ENCODE data around the gene FAM177B. TPM values are rescaled to one million over a fixed set of nuclear protein-coding genes. Genes with fewer than 3 reads are reported as not detected.
"Not testable (repeated sequence)": the region's sequence is repeated elsewhere in the genome, so short reads cannot be mapped to it uniquely, and the experiment has no call there.

Gene FAM177B
- total RNA-seq, 3 donors from 2014 or later, result 4.1 to 11.6 (median 9.7) TPM

DNA sequence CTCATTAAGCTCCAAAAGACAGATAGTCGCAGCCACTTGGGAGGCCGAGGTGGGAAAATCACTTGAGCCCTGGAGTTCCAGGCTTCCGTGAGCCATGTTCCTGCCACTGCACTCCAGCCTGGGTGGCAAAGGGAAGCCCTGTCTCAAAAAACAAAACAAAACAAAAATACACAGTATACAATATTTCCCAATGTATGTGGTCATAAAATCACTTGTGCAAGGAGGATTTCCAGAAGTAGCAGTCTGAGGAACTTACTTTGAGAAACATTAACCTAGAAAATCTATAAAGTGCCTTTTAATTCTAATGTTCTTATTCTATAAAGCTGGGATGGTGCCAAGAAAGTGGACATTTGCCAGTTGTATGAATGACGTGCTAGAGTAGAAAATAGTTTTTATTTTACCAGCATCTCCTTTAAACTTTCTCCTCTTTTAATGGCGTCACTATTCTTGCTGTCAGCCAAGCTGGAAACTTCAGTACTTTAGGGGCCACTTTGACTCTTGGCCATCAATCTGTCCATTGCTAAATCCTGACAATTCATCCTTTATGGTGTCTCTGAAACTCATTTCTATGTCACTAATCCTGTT, 22.5 kb downstream of the FAM177B start:
- H3K4me1 ChIP-seq (ENCODE audit: low read depth), result no peaks in the 10 kb centered on the region
- intact Hi-C loops (cut with DNase I, micrococcal nuclease), result no loop called here
- H3K36me3 ChIP-seq (ENCODE audit: low read depth), result no peaks in the 10 kb centered on the region

DNA sequence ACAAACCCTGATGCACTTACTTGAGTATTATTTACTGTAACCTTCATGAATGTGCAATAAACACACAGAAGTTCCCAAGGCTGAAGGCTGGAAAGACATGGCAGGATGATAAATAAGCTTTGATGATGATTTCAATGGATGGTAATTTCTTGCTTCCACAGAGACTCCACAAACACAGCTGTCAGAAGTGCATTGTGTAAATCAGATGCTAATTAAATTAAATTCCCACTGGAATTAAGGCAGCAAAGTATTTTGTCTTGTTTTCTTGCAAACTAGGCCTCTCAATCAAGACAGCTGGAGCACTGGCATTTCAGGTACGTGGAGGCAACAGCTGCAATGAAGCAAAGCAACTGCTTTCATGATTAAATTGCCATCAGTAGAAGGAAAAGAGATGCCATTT, 24.1 kb downstream of the FAM177B start:
- TF ChIP-seq, protein P1, sequence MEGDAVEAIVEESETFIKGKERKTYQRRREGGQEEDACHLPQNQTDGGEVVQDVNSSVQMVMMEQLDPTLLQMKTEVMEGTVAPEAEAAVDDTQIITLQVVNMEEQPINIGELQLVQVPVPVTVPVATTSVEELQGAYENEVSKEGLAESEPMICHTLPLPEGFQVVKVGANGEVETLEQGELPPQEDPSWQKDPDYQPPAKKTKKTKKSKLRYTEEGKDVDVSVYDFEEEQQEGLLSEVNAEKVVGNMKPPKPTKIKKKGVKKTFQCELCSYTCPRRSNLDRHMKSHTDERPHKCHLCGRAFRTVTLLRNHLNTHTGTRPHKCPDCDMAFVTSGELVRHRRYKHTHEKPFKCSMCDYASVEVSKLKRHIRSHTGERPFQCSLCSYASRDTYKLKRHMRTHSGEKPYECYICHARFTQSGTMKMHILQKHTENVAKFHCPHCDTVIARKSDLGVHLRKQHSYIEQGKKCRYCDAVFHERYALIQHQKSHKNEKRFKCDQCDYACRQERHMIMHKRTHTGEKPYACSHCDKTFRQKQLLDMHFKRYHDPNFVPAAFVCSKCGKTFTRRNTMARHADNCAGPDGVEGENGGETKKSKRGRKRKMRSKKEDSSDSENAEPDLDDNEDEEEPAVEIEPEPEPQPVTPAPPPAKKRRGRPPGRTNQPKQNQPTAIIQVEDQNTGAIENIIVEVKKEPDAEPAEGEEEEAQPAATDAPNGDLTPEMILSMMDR (IDR thresholded peaks at IDR 0.05), result no peak
- no peaks in the 10 kb centered on the region for H3K9me3 ChIP-seq
- H3K36me3 ChIP-seq (ENCODE audit: low read depth), result no peaks in the 10 kb centered on the region
- no peak overlapping the region for H3K4me3 ChIP-seq
- no peak for ATAC-seq
- DNase-seq, result no peak
- H3K4me1 ChIP-seq (ENCODE audit: low read depth), result no peaks in the 10 kb centered on the region
- intact Hi-C loops (cut with DNase I, micrococcal nuclease), result no loop called here

More for the DNA sequence above, 22.5 kb downstream of the FAM177B start:
- TF ChIP-seq, protein P1 (IDR thresholded peaks at IDR 0.05), result no peak
- DNase-seq (no peak), ATAC-seq (no peak)
- no peaks in the 10 kb centered on the region for H3K9me3 ChIP-seq
- no peak overlapping the region for H3K4me3 ChIP-seq

DNA sequence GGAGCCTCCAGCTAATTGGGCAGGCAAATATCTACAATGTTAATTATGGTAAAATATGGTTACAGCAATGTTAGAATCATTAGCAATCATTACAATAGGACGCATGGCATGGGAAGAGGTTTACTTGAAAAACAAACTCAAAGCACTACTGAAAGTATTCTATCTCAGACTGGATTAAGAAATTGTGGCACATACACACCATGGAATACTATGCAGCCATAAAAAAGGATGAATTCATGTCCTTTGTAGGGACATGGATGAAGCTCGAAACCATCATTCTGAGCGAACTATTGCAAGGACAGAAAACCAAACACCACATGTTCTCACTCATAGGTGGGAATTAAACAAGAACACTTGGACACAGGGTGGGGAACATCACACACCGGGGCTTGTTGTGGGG, 25.2 kb downstream of the FAM177B start:
- H3K36me3 ChIP-seq (ENCODE audit: low read depth); ATAC-seq; H3K4me1 ChIP-seq (ENCODE audit: low read depth); DNase-seq; H3K4me3 ChIP-seq; H3K9me3 ChIP-seq; intact Hi-C loops (cut with DNase I, micrococcal nuclease): not testable (repeated sequence)

DNA sequence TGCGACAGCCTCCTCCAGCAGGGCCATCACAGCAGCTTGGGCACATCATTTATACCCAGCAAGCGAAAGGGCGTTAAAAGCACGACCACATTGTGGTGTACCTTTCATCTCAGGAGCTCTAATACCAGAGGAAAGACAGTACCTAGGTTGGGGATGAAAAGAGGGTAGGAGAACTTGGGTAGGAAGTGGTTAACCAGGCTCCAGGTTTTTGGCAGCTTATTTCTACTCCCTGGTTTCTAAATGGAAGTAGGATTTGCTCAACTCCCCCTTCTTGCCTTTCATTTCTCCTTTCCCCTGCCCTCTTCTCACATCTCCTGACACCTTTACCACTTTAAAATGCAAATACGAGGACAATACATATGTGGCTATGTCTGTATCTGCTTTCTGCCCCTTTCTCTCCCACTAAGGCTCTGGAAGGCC, 30.2 kb downstream of the FAM177B start:
- intact Hi-C loops (cut with DNase I, micrococcal nuclease), result no loop called here

DNA sequence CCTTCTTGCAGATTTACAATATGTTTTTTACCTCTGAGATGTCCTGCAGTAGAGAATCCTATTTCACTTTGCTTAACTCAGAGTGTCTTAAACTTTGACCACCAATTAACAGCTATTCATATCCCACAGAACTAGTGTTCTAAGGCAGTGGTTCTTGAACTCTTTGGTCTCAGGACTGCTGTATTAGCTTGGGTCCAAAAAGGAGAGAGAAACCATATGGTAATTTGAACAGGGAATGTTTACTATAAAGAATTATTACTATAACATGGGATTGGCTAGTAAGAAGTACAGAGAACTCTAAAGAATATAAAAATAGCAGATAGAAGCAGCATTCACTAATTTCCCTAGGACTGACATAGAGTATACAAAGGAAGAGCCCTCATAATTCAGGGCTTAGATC, 31.6 kb downstream of the FAM177B start:
- TF ChIP-seq, protein P1 (IDR thresholded peaks at IDR 0.05), result no peak
- Histone ChIP-seq H3K4me3 (no peak overlapping the region), H3K4me1 (ENCODE audit: low read depth) (no peaks in the 10 kb centered on the region), H3K9me3 (peaks cover 12% of the 10 kb centered on the region), H3K36me3 (ENCODE audit: low read depth) (no peaks in the 10 kb centered on the region)
- no peak for ATAC-seq
- intact Hi-C loops (cut with DNase I, micrococcal nuclease), result no loop called here
- no peak for DNase-seq

More for the DNA sequence above, 30.2 kb downstream of the FAM177B start:
- no peaks in the 10 kb centered on the region for H3K4me1 ChIP-seq (ENCODE audit: low read depth)
- no peak overlapping the region for H3K4me3 ChIP-seq
- H3K36me3 ChIP-seq (ENCODE audit: low read depth), result no peaks in the 10 kb centered on the region
- DNase-seq, result no peak
- peaks cover 12% of the 10 kb centered on the region for H3K9me3 ChIP-seq
- no peak for ATAC-seq
- TF ChIP-seq, protein P1 (IDR thresholded peaks at IDR 0.05), result no peak

DNA sequence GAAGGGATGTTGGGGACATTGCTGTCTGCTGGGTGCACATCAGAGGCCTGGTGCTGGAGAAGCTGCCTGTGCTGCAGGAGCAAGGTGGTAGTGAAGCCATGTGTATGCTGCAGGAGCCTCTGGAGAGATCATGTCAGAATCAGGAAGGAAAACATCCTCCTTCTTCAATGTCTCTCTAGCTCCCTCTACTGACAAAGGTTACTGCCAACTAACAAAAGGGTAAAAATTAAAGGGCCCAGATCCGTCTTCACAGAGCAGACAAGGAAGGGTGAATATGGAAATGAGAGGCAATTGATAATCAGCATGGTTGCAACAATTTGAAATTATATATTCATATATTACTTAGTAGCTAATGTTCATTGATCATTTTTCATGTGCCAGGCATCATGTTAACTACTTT, 32.2 kb downstream of the FAM177B start:
- H3K4me1 ChIP-seq (ENCODE audit: low read depth), result no peaks in the 10 kb centered on the region
- ATAC-seq, result no peak
- no peaks in the 10 kb centered on the region for H3K36me3 ChIP-seq (ENCODE audit: low read depth)
- no peak for DNase-seq
- no peak overlapping the region for H3K4me3 ChIP-seq
- peaks cover 12% of the 10 kb centered on the region for H3K9me3 ChIP-seq
- TF ChIP-seq, protein P1 (IDR thresholded peaks at IDR 0.05), result no peak
- intact Hi-C loops (cut with DNase I, micrococcal nuclease), result no loop called here
